Stimulated activated CD8-positive, alpha-beta memory T cell treated with anti-CD3 and anti-CD28 coated beads, Interleukin-7, amount 100 ng/mL, for 1 hour (primary cell): Measurements from ENCODE around the gene EGFL7.

ENCODE experiments used
- DNase-seq, 2 donors: peaks; one replicate each; pipeline ENCODE4 v3.0.0-alpha.2; 2020; ENCODE audit warnings: low read depth in 2 of 2

The EGFL7 gene

GRCh38 chr9:136672431-136673087 lies 9.8 kb downstream of the EGFL7 start:
- DNase-seq: no peak

DNA sequence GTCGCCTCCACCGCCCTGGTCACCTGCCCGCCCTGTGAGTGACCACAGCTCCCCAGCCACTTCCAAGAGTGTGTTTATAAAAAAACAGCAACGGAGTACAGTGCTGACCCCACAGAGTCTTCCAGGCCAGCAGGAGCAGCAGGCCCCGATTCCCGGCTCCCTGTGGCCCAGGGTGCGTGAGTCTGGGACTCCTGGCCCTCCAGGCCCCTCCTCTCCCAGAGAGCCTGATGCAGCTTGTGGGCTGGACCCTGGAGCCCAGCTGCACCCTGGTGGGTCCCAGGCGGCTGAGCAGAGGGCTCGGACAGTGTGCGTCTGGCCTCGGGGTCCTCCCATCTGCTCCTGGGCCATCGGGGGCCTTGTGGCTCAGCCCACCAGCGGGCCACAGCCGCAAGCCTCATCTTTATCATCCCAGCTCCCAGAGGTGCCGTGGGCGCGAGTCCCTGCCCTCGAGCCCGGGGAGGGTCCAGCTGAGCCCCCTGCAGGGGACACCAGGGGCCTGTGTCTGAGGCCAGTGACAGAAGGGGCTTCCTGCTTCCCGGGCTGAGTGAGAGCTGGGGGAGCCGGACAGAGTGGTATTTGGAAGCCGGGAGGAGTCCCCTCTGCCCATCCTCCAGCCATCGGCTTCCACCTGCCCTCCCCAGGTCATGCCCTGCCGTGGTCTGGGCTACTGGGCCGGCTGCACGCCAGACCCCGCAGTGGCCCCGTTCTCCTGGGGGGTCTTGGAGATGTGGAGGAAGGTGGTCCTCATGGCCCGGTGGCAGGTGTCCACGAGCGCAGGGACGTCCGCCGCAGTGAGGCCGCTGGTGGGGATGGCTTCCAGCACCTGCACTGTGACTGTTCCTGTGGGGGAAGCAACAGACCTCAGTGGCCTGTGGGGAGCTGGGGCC lies 10.6 kb downstream of the EGFL7 start:
- DNase-seq: no peak

DNA sequence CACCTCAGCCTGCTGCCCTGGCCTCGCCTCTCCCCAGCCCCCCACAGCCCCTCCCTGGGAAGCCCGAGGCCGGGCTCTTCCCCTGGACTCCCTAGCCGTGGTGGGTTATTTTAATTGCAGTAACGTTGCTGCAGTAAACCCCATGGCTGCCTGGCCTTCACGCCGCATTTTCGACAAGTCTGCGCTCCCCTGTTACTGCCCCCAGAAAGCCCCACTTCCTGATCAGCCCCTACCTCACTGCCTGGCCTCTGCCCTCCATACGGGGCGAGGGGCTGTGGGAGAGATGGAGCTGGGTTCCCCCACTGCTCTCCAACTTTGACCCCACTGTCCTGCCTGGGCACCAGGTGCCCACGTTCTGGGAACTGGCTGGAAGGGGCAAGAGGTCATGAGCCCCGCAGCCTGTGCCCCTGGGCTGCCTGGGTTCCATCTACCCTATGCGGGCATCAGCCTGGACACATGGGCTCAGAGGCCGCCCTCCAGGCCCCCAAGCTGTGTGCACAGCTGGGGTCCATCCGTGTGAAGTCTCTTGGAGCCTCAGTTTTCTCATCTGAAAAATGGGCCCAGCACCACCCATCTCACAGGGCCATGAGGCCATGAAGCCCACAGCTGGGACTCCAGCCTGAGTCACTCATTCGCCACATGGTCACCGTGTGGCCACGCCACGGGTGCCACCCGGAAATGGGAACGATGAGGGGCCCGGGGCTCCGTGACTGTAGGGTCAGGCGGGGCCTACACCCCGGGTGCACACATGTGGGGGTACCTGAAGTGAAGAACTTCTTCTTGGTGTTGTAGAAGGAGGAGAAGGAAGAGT lies 11.5 kb downstream of the EGFL7 start:
- DNase-seq: no peak

GRCh38 chr9:136674786-136675349 lies 12.2 kb downstream of the EGFL7 start:
- DNase-seq: no peak

DNA sequence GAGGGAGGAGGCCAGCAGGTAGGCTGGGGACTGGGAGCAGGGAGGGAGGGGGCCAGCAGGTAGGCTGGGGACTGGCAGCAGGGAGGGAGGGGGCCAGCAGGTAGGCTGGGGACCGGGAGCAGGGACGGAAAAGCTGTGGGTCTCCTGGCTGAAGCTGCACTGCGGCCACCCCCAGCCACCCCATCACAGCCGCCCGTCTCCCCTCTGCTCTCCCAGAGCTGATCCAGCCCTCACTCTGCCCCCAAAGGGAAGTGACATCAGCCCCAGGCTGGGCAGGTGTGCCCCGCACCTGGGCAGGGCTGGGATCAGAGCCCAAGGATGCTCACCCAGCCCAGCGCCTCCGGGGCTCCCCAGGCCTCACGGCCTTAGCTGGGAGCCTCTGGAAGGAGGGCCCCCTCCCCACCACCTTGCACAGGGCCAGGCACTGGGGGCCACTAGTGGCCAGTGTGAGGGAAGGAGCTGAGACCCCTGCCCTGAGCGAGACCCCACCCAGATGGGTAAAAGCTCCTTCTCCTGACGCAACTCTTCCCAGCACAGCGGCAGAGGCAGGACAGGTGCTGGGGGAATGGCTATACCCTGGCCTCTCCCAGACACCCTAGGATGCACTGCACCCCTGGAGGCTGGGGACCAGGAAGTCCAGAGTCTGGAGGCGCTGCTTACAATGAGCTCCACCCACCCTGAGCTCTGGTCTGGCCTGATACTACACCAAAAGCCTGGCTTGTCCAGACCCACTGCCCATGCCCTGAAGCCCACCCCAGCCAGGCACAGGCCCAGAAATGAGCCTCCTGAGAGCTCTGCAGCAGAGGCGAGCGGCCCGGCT lies 13.0 kb downstream of the EGFL7 start:
- no peak for DNase-seq

GRCh38 chr9:136676297-136676794 lies 13.6 kb downstream of the EGFL7 start:
- DNase-seq: no peak

DNA sequence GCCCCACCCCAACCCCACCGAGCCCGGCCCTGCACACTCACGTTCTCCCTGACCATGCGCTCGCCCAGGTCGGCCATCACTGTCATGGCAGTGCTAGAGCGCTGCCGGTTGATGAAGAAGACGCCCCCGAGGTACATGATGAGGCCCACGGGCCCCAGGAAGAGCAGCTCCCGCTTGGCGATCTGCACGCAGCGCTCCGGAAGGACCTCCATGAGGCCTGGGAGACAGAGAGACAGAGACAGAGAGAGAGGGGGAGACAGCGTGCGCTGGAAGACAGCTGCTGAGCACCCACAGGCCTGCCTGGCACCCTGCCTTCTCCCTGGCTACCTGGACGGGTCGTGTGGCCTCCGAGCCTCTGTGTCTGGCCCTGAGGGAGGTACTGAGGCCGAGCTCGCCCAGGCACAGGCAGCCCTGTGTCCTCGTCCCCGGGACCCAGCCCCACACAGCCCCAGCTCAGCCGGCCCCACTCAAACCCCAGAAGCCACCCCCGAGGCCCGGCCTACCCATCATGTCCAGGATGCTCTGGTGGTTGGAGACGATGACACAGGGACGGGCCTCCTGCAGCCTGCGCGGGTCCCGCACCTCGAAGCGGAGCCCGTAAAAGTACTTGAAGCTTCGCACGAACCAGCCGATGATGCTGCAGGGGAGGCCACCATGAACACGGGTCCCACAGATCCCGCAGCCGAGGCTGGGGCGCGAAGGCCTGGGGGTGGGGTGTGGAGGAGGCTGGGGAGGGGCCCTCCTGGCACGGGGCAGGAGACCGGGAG lies 14.4 kb downstream of the EGFL7 start:
- DNase-seq: no peak

DNA sequence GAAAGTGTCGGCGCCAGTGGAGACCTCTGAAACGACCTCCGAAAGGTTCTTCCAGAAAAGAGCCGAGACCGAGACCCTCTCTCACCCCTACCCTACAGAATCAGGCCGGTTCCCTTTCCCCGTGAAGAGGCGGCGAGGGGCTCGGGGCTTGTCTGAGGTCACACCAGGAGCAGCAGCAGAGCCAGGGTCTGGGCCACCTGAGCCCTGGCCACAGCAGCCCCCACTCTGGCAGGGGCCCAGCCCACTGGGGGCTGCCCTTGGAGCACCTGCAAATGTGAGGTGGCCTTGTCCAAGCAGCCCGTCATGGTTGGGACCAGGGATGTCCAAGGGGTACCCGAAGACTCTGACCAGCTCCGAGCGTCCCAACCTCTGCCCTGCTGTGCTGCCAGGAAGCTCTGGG lies 15.3 kb downstream of the EGFL7 start:
- DNase-seq: no peak

DNA sequence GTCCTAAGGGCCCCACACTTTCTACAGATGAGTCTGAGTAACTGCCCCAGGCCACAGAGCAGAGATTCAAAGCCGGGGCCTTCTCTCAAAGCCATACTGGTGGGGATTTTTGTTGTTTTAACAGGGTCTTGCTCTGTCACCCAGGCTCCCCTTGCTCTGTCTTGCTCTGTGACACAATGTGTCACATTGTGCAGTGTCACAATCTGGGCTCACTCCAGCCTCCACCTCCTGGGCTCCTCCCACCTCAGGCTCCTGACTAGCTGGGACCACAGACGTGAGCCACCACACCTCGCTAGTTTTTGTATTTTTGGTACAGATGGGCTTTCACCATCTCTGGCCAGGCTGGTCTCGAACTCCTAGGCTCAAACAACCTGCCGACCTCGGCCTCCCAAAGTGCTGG lies 15.9 kb downstream of the EGFL7 start:
- no peak for DNase-seq

DNA sequence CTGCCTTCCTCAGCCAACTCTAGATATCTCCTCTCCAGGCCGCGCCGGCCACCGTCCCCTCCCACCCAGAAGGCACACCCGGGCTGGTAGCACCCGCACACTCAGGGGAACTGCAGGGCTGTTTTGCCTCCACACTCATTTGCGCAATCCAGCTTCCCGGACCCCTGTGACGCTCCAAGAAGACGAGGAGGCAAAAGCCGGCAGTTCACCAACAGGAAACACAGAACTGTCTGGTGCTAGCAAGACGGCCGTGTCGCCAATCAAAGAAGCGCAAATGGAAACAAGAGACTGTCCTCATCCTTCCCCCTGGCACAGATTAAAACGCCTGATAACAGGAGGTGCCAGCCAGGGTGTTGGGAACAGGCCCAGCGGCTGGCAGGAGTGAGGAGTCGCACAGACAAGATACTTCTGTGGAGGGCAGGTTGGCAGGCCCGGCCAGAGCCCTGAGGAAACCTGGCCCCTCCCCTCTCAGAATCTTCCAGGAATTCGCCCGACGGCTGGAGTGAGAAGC lies 16.8 kb downstream of the EGFL7 start:
- DNase-seq: no peak

GRCh38 chr9:136681029-136681428 lies 18.3 kb downstream of the EGFL7 start:
- DNase-seq: no peak

GRCh38 chr9:136681945-136682699 lies 19.4 kb downstream of the EGFL7 start:
- DNase-seq: no peak

- no peak for DNase-seq
Measured at GRCh38 chr9:136682710-136683109, 20.0 kb downstream of the EGFL7 start.

DNA sequence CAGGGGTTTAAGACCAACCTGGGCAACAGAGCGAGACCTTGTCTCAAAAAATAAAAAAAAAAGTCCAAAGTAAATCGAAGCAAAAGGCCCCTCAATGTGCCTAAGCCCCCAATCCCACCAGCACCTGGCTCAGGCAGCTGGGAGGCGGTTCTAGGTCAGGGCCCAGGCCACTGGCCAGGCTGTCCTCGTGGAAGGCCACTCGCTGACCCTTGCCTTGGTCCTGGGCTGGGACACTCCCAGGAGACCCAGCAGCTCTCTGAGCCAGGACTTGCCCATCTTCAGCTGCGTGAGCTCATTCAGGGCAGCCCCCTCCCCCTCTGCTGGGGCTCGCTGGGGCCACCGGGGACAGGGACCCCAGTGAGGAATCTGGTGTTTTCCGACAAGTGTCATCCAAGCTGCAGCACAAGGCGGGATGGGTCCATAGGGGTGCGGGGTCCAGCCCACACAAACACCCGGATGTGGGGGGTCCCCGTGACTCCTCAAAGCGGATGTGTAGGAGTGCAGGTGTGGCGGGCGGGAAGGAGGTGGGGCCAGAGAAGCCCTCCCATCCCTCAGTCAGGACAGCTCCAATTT lies 20.5 kb downstream of the EGFL7 start:
- DNase-seq: no peak

DNA sequence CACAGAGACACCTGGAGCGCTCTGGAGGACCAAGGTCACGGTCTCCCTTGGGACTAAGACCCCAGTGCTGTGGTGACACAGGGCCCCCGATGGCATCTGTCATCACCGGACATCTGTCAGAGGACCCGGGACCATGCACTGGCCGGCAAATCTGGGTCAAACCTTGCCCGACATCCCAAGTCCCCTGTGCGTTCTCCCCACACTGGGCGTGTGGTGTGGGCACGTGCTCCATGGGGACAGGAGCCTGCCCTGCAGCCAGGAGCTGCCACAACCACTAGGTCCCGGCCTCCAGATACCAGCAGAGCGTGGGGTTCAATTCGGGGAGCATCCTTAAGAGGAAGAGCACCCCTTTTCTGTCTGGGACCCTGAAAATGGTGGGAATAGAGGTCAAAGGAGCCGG lies 21.0 kb downstream of the EGFL7 start:
- no peak for DNase-seq

GRCh38 chr9:136684339-136684738 lies 21.6 kb downstream of the EGFL7 start:
- DNase-seq: no peak

GRCh38 chr9:136684799-136685198 lies 22.1 kb downstream of the EGFL7 start:
- DNase-seq: no peak

DNA sequence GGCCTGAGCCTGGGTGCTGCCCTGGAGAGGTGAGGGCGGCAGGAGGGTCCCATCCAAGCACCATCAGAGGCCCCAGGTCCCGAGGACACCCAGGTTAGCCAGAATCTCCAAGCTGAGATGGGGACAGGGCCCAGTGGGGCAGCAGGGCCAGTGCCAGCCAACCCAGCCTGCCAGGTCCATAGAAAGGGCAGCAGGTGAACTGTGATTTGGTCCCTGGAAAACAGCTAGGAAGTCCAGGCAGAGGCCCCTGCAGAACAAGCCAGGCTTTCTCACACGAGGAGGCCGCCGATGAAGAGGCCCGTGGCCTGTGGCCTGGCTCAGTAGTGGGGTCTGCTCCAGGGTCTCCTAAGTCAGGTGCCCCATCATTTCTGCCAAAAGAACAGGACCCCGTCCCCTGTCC lies 22.5 kb downstream of the EGFL7 start:
- no peak for DNase-seq
